Activated T-cell treated with anti-CD3 and anti-CD28 coated beads, Interleukin-2, amount 50 U/mL, for 72 hours (primary cell): Measurements from ENCODE around the gene METTL1. TPM values are rescaled to one million over a fixed set of nuclear protein-coding genes. Genes with fewer than 3 reads are reported as not detected.
A peak's percentile ranks its signal among the peaks of the same experiment; 100 is the strongest.

ENCODE experiments used
- ATAC-seq, 2 donors: fragments of 150-1000 bp; cut with Tn5 transposase; replicated peaks in 1 of 2; 2 replicates each; pipeline ENCODE4 v1.10.0; 2021; ENCODE audit warnings: moderate library complexity in 2 of 2, mild to moderate bottlenecking in 1 of 2
- DNase-seq, 2 donors: peaks; one replicate each; pipeline ENCODE4 v3.0.0; 2021 to 2022; ENCODE audit warnings: mixed read lengths in 1 of 2
- H3K27ac Mint-ChIP-seq: one replicate; pipeline ENCODE4 v1.8.0; 2022; ENCODE audit warnings: mild to moderate bottlenecking, moderate library complexity, mixed read lengths
- H3K27me3 Mint-ChIP-seq: one replicate; pipeline ENCODE4 v1.8.0; 2022; ENCODE audit warnings: low read depth, mixed read lengths
- H3K36me3 Mint-ChIP-seq, 2 donors: one replicate each; pipeline ENCODE4 v1.8.0; 2022; ENCODE audit warnings: mixed read lengths in 2 of 2, mild to moderate bottlenecking in 1 of 2; ENCODE audit not compliant: insufficient read depth in 2 of 2
- H3K4me1 Mint-ChIP-seq: one replicate; pipeline ENCODE4 v1.8.0; 2022; ENCODE audit warnings: low read depth, mixed read lengths
- H3K4me3 Mint-ChIP-seq, 2 donors: one replicate each; pipeline ENCODE4 v1.8.0; 2022; ENCODE audit warnings: mild to moderate bottlenecking in 2 of 2, mixed read lengths in 2 of 2, moderate library complexity in 2 of 2
- H3K9me3 Mint-ChIP-seq, 2 donors: one replicate each; pipeline ENCODE4 v1.8.0; 2022; ENCODE audit warnings: mixed read lengths in 2 of 2
- total RNA-seq, 2 donors: library from RNA; stranded (reverse); gene quantifications; one replicate each; pipeline ENCODE4 v1.2.3, GENCODE V29; 2022

METTL1 gene
- total RNA-seq, 2 donors from 2014 or later, result 18.7 TPM

- no peak for ATAC-seq
- peak overlapping the region; percentile 91 to 98 for H3K4me3 Mint-ChIP-seq
- H3K27ac Mint-ChIP-seq, result peak overlapping the region; percentile 51
Measured at GRCh38 chr12:57752668-57753000, 19.3 kb downstream of the METTL1 start.

DNA sequence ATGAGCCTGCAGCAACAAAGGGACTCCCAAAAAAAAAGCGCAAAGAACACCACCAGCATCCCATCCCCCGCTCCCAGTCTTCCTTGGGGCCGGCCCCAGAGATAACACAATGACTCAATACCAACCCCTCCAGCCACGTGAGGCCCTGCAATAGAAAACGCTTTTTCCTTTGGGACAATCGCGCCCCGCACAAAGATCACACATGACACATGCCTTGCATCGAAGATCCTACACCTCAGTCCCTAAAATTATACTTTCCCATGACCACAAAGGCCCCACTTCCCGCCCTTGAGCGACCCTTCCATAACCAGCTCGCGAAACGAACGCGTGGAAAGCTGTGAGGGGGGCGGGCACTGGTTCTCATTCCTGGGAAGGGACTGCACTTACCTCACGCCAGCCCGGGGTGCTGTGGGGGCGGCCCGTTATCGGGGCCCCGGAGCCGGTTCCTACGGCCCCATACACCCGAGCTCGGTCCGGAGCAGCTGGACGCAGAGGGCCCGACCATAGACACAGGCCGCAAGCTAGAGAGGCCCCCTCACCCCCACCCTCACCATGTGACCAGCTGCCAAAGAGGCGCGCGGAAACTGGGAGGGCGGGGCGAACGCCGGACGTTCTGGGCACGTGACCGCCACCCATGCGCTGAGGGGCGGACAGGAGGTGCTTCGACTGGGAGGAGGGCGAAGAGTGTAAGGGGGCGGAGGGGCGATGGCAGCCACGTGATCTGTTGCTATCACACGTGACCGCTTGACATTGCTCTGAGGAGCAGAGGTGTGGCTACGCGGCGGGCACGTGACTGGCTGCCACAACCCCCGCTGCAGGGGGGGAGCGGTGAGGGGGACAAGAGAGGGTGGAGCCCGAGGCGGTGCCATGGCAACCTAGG, 19.9 kb downstream of the METTL1 start, which contains the start of gene CDK4:
CDK4 (minus strand) TSS at position 523 of the 880 bp plus-strand sequence. CDS start 593 bp downstream, outside the sequence.
- peaks cover 59% of the 10 kb centered on the region for H3K4me1 Mint-ChIP-seq
- H3K27ac Mint-ChIP-seq, result peak within 1 kb of the TSS; percentile 77
- no peaks in the 10 kb centered on the region for H3K27me3 Mint-ChIP-seq
- H3K4me3 Mint-ChIP-seq, result peak within 1 kb of the TSS; percentile 91 to 98
- H3K36me3 Mint-ChIP-seq, result peaks cover 15 to 35% of the 10 kb centered on the region in 2 donors
- DNase-seq, result peak; percentile 98 to 99
- no peaks in the 10 kb centered on the region for H3K9me3 Mint-ChIP-seq
- ATAC-seq, result peak; percentile 82 to 85

More at GRCh38 chr12:57752668-57753000, 19.3 kb downstream of the METTL1 start:
- DNase-seq, result no peak
- H3K36me3 Mint-ChIP-seq, result peaks cover 15 to 32% of the 10 kb centered on the region in 2 donors
- no peaks in the 10 kb centered on the region for H3K27me3 Mint-ChIP-seq
- no peaks in the 10 kb centered on the region for H3K9me3 Mint-ChIP-seq
- H3K4me1 Mint-ChIP-seq, result peaks cover 63% of the 10 kb centered on the region

GRCh38 chr12:57751432-57751787, 20.5 kb downstream of the METTL1 start:
- peak overlapping the region; percentile 77 for H3K27ac Mint-ChIP-seq
- ATAC-seq, result no peak
- H3K36me3 Mint-ChIP-seq, result peaks cover 15 to 32% of the 10 kb centered on the region in 2 donors
- H3K4me3 Mint-ChIP-seq, result peak overlapping the region; percentile 91 to 98
- no peaks in the 10 kb centered on the region for H3K9me3 Mint-ChIP-seq
- H3K4me1 Mint-ChIP-seq, result peaks cover 55% of the 10 kb centered on the region
- peak in 1 of 2 donors; percentile 15 for DNase-seq
- H3K27me3 Mint-ChIP-seq, result no peaks in the 10 kb centered on the region

DNA sequence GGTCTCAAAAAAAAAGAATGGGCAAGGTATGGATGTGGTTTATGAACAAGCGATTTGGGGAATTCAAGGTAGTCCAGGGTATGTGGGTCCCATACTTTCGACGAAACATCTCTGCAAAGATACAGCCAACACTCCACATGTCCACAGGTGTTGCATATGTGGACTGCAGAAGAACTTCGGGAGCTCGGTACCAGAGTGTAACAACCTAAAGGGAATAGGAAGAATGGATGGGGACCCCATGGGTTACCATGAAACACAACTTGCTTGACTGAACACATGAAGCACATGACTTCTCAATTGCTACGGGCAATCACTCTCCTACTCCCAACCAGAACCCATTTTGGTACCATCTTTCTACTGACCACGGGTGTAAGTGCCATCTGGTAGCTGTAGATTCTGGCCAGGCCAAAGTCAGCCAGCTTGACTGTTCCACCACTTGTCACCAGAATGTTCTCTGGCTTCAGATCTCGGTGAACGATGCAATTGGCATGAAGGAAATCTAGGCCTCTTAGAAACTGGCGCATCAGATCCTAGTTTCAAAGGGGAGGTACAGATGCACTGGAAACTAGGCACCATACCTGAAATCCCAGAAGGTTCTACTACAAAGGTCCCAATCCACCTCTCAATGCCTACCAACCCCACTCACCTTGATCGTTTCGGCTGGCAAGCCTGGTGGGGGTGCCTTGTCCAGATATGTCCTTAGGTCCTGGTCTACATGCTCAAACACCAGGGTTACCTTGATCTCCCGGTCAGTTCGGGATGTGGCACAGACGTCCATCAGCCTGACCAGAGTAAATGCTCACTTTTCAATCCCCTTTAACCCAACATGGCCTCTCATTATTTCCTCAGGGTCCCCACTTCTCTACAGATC, 21.1 kb downstream of the METTL1 start:
- Mint-ChIP-seq H3K27me3 (no peaks in the 10 kb centered on the region), H3K9me3 (no peaks in the 10 kb centered on the region), H3K36me3 (peaks cover 12 to 32% of the 10 kb centered on the region in 2 donors), H3K27ac (peak overlapping the region; percentile 77), H3K4me1 (peaks cover 57% of the 10 kb centered on the region), H3K4me3 (peak overlapping the region; percentile 91 to 98)
- ATAC-seq, result no peak
- DNase-seq, result no peak

DNA sequence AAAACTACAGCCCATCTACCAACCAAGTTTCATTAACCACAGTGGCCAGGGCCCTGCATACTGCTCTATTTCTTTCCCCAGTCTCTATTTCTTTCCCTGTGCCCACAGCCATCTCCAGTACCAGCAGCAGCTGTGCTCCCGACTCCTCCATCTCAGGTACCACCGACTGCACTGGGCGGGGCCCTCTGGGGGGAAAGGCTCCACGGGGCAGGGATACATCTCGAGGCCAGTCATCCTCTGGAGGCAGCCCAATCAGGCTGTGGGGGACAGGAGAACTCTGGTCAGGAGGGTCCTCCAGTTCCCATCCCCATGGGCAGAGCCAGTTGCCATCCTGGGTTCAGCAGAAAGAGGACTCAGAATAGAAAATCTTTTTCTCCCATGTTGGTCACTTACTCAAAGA, 22.8 kb downstream of the METTL1 start:
- H3K27ac Mint-ChIP-seq, result no peak overlapping the region

GRCh38 chr12:57746025-57746424, 25.9 kb downstream of the METTL1 start:
- Mint-ChIP-seq H3K27me3 (no peaks in the 10 kb centered on the region), H3K4me1 (peaks cover 55% of the 10 kb centered on the region), H3K4me3 (peak overlapping the region; percentile 88 to 99), H3K36me3 (peaks cover 8 to 28% of the 10 kb centered on the region in 2 donors), H3K9me3 (no peaks in the 10 kb centered on the region), H3K27ac (peak overlapping the region; percentile 65)
- ATAC-seq (no peak), DNase-seq (no peak)

More for the DNA sequence above, 22.8 kb downstream of the METTL1 start:
- H3K4me1 Mint-ChIP-seq, result peaks cover 64% of the 10 kb centered on the region
- DNase-seq (no peak), ATAC-seq (no peak)
- H3K27me3 Mint-ChIP-seq, result no peaks in the 10 kb centered on the region
- no peaks in the 10 kb centered on the region for H3K9me3 Mint-ChIP-seq
- peaks cover 11 to 35% of the 10 kb centered on the region in 2 donors for H3K36me3 Mint-ChIP-seq
- H3K4me3 Mint-ChIP-seq, result no peak overlapping the region

GRCh38 chr12:57745485-57745881, 26.4 kb downstream of the METTL1 start:
- Mint-ChIP-seq H3K4me1 (peaks cover 55% of the 10 kb centered on the region), H3K36me3 (peaks cover 6 to 27% of the 10 kb centered on the region in 2 donors), H3K4me3 (peak overlapping the region; percentile 88 to 99), H3K9me3 (no peaks in the 10 kb centered on the region), H3K27me3 (no peaks in the 10 kb centered on the region), H3K27ac (peak overlapping the region; percentile 65)
- ATAC-seq, result no peak
- DNase-seq, result no peak

DNA sequence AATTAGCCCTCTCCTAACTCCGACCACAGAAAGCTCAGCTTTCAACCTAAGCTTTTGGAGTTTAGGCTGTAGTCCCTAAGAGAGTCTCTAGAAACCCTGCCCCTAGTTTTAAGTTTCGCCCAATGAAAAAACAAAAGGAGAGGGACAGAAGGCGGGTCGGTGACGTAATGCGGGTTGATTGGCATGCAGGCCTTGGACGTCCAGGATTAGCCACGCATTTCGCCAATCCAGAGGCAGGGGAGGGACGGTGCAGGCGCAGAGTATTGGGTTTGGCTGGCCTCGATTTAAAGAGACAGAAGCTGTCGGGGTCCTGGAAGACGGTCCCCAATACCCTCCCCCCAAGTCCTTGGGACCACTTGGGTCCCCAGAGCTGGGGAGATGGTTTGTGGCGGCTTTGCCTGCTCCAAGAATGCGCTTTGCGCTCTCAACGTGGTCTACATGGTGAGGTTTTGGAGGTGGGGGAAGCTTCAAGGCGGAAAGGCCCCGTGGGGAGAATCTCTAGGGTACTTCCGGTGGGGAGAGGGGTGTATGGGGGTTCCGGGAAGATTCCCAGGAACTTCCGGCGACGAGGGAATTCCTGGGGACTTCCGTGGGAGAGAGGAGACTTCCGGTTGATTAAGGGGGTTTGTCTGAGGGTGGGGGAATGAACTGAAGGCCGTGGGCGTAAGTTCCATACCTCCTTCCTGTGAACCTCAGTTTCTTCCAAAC, 27.0 kb downstream of the METTL1 start, which contains the start of gene TSPAN31:
TSPAN31 (plus strand) TSS at position 263 of the 708 bp plus-strand sequence; CDS start at position 379, 116 bp downstream.
- peak; percentile 86 to 88 for ATAC-seq
- Mint-ChIP-seq H3K4me1 (peaks cover 56% of the 10 kb centered on the region), H3K36me3 (peaks cover 4 to 25% of the 10 kb centered on the region in 2 donors), H3K27ac (peak within 1 kb of the TSS; percentile 65), H3K9me3 (no peaks in the 10 kb centered on the region), H3K4me3 (peak within 1 kb of the TSS; percentile 88 to 99), H3K27me3 (no peaks in the 10 kb centered on the region)
- DNase-seq, result peak; percentile 95 to 97

- Mint-ChIP-seq H3K27ac (peak overlapping the region; percentile 65), H3K27me3 (no peaks in the 10 kb centered on the region), H3K4me1 (peaks cover 63% of the 10 kb centered on the region), H3K4me3 (peak overlapping the region; percentile 88 to 99), H3K36me3 (peaks cover 4 to 24% of the 10 kb centered on the region in 2 donors), H3K9me3 (no peaks in the 10 kb centered on the region)
- ATAC-seq, result peak; percentile 52 to 60
- DNase-seq, result peak; percentile 74 to 83
Measured at GRCh38 chr12:57744194-57744776, 27.6 kb downstream of the METTL1 start.

DNA sequence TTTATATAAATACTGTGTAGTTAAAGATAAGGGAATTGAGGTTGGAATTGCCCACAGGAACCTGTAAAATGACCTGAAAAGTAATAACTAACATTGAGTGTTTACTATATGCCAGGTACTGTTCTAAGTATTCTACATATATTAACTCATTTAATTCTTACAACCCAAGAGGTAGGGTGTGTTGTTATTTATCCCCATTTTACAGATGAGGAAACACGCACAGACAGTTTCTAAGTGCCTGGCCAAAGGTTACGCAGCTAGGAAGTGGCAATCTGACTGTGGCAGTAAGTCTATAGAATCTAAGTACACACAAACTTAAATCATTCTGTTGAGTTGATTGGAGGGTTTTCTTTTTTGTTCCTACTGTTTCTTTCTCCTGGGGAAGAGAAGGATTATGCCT, 28.1 kb downstream of the METTL1 start:
- peak overlapping the region; percentile 88 to 99 for H3K4me3 Mint-ChIP-seq
- H3K36me3 Mint-ChIP-seq, result peaks cover 4 to 19% of the 10 kb centered on the region in 2 donors
- H3K27me3 Mint-ChIP-seq, result no peaks in the 10 kb centered on the region
- H3K4me1 Mint-ChIP-seq, result peaks cover 62% of the 10 kb centered on the region
- H3K27ac Mint-ChIP-seq, result peak overlapping the region; percentile 65
- no peaks in the 10 kb centered on the region for H3K9me3 Mint-ChIP-seq
- no peak for ATAC-seq
- no peak for DNase-seq

DNA sequence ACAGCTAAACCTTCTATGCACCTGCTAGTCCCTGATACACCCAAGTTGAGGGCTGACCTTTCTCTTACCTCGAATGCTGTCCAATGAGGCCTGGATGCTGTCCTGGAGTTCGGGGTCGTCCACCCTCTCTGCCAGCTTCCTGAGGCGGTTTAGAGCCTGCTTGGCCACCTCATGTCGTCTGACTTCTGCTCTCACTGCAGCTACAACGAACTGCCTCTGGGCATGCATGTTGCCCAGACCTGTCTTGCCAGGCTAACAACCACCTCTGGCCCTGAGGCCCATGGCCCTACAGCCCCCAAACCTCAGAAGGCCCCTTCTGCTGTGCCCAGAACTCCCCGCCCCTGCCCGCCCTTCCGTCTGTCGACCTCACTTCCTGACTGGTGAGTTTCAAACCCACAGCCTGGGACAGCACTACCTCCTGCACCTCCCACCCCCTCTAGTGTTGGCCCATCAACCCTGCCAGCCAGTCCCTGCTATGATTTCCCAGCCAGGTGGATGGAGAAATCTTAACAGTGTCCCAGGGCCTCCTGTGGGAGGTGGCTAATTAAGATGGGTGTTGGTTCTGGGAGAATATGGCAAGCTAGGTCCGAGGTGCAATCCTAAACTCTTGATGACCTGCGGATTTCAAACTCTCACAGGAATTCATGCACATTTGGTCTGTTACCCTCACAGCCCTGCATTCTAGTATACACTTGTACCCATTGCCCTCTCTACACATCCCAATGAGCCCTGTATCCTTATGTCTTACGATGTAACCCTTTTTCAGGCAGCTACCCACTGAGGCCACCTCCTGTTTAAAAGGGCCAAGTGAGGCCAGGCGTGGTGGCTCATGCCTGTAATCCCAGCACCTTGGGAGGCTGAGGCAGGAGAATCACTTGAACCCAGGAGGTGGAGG, 29.8 kb downstream of the METTL1 start:
- Mint-ChIP-seq H3K9me3 (no peaks in the 10 kb centered on the region), H3K4me1 (peaks cover 62% of the 10 kb centered on the region), H3K4me3 (peak overlapping the region; percentile 80), H3K27me3 (no peaks in the 10 kb centered on the region), H3K27ac (peak overlapping the region; percentile 74), H3K36me3 (peaks cover 4 to 6% of the 10 kb centered on the region in 2 donors)
- peak; percentile 71 to 75 for ATAC-seq
- peak; percentile 77 to 83 for DNase-seq
